ENCODE measurements around the gene SPHK2.

The SPHK2 gene

DNA sequence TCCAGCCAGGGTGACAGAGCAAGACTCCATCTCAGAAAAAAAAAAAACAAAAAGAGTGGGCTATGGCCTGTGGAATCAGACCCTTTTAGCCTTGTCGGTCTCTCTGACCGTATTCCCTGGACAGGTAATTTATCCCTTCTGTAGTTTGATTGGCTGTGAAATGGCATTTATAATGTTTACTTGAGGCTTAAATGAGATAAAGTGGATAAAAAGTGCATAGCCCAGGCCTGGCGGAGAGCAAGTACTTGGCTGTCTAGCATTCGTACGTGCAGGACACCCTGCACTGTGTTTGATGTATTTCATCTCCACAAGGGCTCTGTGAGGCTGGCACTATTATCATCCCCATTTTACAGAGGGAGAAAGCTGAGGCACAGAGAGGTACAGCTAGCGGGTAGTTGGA lies 46.5 kb downstream of the SPHK2 start:
- TF ChIP-seq GATA3 (IDR thresholded peaks at IDR 0.05; ENCODE audit: low read depth, low read length) (no peak), GATA2 (IDR thresholded peaks at IDR 0.05; ENCODE audit: low read depth, low read length) (no peak)

- TF ChIP-seq GATA3 (IDR thresholded peaks at IDR 0.05; ENCODE audit: low read depth, low read length) = no peak
These were observed 49.0 kb downstream of the SPHK2 start for GRCh38 chr19:48668332-48668731.

DNA sequence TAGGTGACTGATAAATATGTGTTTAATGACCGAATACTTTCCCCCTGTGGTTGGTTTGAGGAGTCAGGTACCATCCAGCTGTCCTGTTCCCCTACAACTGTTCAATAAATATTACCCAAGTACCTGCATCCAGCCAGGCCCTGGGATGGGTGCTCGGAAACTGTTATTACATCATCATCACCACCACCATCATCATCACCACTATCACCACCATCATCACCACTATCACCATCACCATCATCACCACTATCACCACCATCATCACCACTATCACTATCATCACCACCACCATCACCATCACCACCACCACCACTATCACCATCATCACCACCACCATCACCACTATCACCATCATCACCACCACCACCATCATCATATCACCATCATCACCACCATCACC lies 49.5 kb downstream of the SPHK2 start:
- TF ChIP-seq GATA3 (IDR thresholded peaks at IDR 0.05; ENCODE audit: low read depth, low read length) (no peak), GATA2 (IDR thresholded peaks at IDR 0.05; ENCODE audit: low read depth, low read length) (no peak)

DNA sequence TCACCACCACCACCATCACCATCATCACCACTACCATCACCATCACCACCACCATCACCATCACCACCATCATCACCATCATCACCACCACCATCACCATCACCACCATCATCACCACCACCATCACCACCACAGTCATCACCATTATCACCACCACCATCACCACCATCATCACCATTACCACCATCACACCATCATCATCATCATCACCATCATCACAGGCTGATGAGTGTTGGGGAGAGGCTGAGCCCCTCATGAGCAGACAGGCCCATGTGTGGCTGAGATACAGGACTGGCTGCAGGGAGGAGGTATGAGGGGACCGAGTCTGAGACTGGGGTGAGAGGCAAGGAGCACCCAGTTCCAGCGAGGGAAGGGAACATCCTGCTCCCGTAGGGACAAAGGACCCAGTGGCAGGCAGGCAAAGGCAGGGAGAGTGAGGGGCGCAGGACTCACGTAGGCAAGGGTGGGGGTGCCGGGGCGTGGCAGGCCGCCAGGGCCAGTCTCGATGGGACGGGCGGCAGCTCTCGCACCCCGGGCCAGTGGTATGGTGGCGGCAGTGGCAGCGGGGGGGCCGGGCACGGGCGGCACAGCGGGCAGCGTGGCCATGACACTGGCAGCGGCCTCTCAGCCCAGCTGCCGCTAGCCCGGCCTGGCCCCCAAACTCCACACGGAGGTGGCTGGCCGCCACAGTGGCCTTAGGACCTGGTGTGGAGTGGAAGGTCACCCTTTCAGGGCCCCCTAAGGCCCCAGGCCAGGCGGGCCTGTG lies 50.8 kb downstream of the SPHK2 start:
- TF ChIP-seq GATA3 (IDR thresholded peaks at IDR 0.05; ENCODE audit: low read depth, low read length) = no peak
- no peak for TF ChIP-seq GATA2 (IDR thresholded peaks at IDR 0.05; ENCODE audit: low read depth, low read length)

DNA sequence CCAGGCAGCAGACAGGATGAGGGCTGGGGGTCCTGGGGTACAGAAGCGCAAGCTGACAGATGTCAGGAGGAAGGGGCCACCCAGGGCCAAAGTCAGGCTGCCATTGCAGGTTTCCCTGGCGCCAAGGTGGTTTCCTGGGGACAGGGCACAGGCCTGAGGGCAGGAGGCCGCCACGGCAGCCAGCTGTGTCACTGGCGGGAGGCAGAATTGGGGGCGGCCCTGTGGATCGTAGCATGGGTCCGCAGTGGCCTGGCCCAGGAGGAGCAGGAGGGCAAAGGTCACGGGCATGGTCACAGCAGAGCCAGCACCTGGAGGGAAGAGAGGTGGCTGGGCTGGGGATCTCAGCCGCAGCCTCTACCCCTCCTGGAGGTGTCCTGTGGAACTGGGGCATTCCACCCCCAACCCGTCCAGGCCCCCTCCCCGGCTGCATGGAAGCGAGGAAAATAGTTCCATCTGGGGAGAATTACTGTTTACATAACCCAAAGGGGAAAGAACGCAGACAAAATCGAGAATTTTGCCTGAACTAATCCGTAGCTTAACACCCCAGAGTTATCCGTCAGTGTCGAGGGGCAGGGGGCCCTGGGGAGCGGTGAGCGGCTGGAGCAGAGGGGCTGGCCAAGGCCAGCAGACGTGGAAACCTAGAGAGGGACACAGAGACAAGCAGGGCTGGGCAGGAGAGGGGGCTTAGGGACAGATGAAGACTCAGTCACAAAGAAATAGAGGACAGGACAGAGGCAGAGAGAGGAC lies 51.6 kb downstream of the SPHK2 start:
- no peak for TF ChIP-seq GATA3 (IDR thresholded peaks at IDR 0.05; ENCODE audit: low read depth, low read length)
- no peak for TF ChIP-seq GATA2 (IDR thresholded peaks at IDR 0.05; ENCODE audit: low read depth, low read length)

DNA sequence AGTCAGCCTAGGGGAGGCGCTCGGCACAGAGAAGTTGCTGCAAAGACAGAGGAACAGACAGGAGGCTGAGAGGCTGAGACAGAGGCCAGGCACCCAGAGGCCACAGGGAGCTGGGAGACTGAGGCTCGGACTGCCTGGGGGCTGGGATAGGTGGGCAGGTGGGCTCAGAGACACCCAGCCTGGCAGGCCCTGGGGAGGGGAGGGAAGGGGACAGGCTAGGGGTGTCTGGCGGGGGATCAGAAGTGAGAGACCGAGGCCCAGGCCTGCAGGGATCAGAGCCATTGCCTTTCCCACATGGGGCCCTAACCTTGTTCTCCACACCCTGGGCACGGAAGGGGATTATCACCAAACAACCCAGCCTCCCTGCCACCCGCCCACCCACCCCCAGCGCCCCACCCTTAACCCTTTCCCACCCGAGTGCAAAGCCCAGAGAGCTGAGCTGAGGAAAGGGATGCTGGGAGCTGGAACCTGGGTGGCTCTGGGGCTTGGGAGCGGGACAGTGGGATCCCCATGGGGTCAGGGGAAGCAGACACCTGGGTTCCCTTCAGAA lies 52.2 kb downstream of the SPHK2 start:
- TF ChIP-seq GATA2 (IDR thresholded peaks at IDR 0.05; ENCODE audit: low read depth, low read length) (no peak), GATA3 (IDR thresholded peaks at IDR 0.05; ENCODE audit: low read depth, low read length) (no peak)

DNA sequence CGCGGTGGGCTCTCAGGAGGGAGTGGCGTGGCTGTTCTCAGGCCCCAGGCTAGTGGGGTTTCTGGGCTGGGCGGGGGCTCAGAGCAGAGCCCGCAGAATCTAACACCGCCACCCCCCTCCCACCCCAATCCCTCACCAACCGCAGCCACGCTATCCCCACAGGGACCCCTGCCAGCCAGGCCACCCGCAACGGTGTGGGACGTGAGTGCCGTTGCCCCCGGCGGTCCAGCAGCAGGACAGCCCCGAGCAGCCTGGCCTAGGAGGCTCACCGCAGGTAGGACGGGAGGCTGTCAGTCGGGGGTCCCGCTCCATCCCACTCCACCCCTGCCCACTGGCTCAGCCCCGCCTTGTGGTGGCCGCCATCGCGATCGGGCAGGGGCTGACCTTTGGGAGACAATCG lies 53.7 kb downstream of the SPHK2 start, which contains the start of gene NTN5:
Gene NTN5 (minus strand): TSS at position 24 of the 400 bp plus-strand sequence. CDS start 2,031 bp downstream, outside the sequence.
- no peak for TF ChIP-seq GATA3 (IDR thresholded peaks at IDR 0.05; ENCODE audit: low read depth, low read length)
- TF ChIP-seq GATA2 (IDR thresholded peaks at IDR 0.05; ENCODE audit: low read depth, low read length) = no peak

DNA sequence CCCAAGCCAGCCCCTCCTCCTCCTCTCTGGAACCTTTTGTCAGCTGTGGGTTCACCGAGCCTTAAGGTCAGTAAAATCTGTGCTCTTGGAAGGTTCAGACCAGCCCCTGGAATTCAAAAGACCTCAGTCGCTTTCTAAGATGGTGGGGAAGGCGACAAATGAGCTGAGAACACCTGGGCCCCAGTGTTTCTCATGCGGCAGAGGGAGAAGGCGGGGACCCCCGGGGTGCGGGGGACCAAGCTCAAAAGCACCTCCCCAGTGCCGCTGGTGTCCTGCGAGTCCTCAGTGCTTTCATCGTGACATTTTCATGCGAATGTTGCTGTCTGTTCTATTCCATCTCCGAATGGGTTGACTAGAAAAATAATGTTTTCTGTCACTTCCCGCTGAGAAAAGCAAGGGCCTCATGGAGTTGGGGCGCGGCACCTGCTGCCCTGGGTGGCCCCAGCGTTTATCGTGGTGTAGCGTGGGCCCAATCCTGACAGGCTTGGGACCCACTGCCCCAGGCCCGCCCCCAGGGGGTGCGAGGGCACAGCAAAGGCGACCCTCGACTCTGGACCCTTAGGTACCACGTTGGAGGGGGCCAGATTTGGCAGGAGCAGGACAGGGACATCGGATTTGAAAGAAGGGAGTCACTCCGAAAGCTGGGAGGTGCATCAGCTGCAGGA lies 54.3 kb downstream of the SPHK2 start:
- no peak for TF ChIP-seq GATA3 (IDR thresholded peaks at IDR 0.05; ENCODE audit: low read depth, low read length)
- no peak for TF ChIP-seq GATA2 (IDR thresholded peaks at IDR 0.05; ENCODE audit: low read depth, low read length)

GRCh38 chr19:48674216-48674809 lies 55.0 kb downstream of the SPHK2 start:
- TF ChIP-seq GATA3 (IDR thresholded peaks at IDR 0.05; ENCODE audit: low read depth, low read length) = no peak
- TF ChIP-seq GATA2 (IDR thresholded peaks at IDR 0.05; ENCODE audit: low read depth, low read length) = no peak

DNA sequence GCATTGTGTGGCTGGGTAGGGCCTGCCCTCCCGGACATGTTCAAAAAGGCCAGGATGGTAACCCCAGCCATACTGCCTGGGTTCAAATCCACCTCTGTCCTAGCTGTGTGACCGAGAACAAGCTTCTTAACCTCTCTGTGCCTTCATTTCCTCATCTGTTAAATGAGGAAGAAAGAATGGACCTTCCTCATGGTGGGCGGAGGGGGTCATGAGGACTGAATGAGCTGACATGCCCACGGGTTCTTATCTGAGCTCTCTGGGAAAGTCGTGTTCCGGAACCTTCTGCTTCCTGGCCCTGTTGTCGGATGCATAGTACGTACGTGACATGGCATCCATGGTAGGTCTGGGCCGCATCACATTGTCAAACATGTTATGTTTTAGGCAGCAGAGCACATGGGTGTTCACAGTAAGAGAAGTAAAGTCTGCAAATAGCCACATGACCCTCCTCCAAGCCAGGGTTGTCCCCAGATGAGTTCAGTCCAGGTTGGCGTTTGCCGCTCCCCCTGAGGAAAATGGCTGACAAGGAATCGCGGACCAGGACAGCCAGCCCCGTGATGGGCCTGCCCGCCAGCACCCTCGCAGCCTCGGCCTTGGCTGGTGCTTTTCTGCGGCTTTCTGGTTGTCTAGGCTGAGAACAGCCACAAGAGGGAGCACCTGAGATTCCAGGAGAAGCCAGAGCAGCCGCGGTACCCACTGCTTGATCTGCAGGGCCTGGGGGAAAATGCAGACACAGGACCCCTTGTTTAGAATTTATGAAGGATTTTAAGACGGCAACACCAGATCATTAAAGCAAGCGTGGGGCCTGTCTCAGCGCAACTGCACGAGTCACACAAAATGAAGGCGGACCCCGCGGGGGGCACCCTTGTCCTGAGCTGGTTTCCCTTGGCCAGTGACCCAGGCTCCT lies 55.9 kb downstream of the SPHK2 start:
- TF ChIP-seq GATA2 (IDR thresholded peaks at IDR 0.05; ENCODE audit: low read depth, low read length) = no peak
- TF ChIP-seq GATA3 (IDR thresholded peaks at IDR 0.05; ENCODE audit: low read depth, low read length) = no peak

DNA sequence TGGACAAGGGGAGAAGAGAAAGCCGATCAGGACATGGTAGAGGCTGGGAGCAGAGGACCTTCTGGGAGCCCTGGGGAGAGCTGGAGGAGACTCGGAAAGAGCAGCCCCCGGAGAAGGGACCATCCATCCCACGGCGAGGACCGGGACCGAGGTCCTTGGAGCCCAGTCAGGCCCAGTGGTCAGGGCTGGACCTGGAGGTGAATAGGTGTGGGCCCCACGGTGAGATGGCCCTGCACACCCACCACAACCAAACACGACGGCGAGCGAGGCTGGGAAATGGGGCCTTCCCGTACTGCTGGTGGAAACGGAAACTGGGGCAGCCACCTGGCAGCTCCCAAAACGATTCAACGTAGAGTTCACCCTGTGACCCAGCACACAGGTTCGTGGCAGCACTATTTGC lies 57.2 kb downstream of the SPHK2 start:
- TF ChIP-seq GATA3 (IDR thresholded peaks at IDR 0.05; ENCODE audit: low read depth, low read length) (no peak), GATA2 (IDR thresholded peaks at IDR 0.05; ENCODE audit: low read depth, low read length) (no peak)

DNA sequence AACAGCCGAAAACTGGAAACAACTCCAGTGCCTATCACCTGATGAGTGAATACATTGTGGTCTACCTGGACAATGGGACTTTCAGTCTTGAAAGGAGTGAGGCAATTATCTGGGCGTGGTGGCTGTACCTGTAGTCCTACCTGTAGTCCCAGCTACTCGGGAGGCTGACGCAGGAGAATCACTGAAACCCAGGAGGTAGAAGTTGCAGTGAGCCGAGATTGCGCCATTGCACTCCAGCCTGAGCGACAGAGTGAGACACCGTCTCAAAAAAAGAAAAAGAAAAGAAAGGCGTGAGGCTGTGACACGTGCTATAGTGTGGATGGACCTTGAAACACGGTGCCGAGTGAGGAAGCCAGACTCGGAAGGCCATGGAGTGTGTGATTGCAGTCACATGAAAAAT lies 57.6 kb downstream of the SPHK2 start:
- TF ChIP-seq GATA3 (IDR thresholded peaks at IDR 0.05; ENCODE audit: low read depth, low read length) (no peak), GATA2 (IDR thresholded peaks at IDR 0.05; ENCODE audit: low read depth, low read length) (no peak)

GRCh38 chr19:48678201-48678600 lies 58.9 kb downstream of the SPHK2 start:
- TF ChIP-seq GATA2 (IDR thresholded peaks at IDR 0.05; ENCODE audit: low read depth, low read length) = no peak
- no peak for TF ChIP-seq GATA3 (IDR thresholded peaks at IDR 0.05; ENCODE audit: low read depth, low read length)
